ENCODE measurements around the gene SSC5D.

The SSC5D gene

DNA sequence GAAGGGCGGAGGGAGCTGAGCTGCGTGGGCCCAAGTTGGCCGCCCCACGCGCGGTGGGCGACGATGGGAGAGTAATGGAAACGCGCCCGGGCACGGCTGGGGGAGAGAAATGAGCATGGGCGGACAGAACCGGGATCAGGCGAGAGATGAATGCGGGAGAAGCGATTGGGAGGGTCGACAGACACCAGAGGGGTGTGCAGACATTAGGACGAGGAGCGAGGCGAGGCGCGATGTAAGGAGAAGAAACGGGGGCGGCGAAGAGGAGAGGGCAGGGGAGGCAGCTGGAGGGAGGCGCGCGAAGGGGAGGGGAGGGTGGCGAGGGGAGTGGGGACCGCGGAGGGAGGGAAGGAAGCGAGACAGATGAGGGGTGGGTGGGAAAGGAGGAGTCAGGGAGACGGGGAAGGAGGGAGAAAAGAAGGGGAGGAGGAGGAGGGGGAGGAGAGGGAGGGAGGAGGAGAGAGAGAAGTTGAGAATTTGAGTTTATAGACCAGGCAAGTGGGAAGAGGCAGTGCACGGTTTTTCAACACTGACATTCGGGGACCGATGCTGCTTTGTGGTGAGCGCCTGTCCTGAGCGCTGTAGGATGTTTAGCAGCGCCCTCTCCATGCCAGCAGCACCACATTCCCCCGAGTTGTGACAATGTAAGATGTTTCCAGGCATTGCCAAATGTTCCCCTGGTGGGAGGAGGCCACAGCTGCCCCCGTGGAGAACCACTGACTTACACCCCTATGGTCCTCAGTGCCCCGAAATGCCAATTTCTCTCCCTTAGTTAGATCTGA, 45.0 kb upstream of the SSC5D start, which contains the start of gene SHISA7:
TSS of gene SHISA7 (minus strand) at position 256 of the 779 bp plus-strand sequence. CDS start 437 bp downstream, outside the sequence.
- H3K4me3 ChIP-seq (ENCODE audit: low read length, poor library complexity, severe bottlenecking) = no peak within 1 kb of the TSS
- no peaks in the 10 kb centered on the region for H3K4me1 ChIP-seq (ENCODE audit: insufficient read depth, low read length, poor library complexity, severe bottlenecking)
- H3K9me2 ChIP-seq (replicated peaks; ENCODE audit: low read depth, low read length) = no peaks in the 10 kb centered on the region
- H4K20me1 ChIP-seq (ENCODE audit: insufficient read depth, low read length, poor library complexity, severe bottlenecking) = no peaks in the 10 kb centered on the region
- H3K79me2 ChIP-seq (ENCODE audit: insufficient read depth, low read length) = no peaks in the 10 kb centered on the region
- no peak within 1 kb of the TSS for H2AFZ ChIP-seq (ENCODE audit: low read length)
- TF ChIP-seq, protein P1, sequence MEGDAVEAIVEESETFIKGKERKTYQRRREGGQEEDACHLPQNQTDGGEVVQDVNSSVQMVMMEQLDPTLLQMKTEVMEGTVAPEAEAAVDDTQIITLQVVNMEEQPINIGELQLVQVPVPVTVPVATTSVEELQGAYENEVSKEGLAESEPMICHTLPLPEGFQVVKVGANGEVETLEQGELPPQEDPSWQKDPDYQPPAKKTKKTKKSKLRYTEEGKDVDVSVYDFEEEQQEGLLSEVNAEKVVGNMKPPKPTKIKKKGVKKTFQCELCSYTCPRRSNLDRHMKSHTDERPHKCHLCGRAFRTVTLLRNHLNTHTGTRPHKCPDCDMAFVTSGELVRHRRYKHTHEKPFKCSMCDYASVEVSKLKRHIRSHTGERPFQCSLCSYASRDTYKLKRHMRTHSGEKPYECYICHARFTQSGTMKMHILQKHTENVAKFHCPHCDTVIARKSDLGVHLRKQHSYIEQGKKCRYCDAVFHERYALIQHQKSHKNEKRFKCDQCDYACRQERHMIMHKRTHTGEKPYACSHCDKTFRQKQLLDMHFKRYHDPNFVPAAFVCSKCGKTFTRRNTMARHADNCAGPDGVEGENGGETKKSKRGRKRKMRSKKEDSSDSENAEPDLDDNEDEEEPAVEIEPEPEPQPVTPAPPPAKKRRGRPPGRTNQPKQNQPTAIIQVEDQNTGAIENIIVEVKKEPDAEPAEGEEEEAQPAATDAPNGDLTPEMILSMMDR (conservative IDR thresholded peaks at IDR 0.05; ENCODE audit: low read length) = no peak
- TF ChIP-seq EZH2phosphoT487 (IDR thresholded peaks at IDR 0.05; ENCODE audit: borderline replicate concordance) = no peak
- no peaks in the 10 kb centered on the region for H3K36me3 ChIP-seq (ENCODE audit: insufficient read depth, low read length)
- no peak within 1 kb of the TSS for H3K4me2 ChIP-seq (ENCODE audit: low read depth, low read length, poor library complexity, severe bottlenecking)
- H3K9ac ChIP-seq (ENCODE audit: low read depth, low read length, poor library complexity, severe bottlenecking) = no peak within 1 kb of the TSS
- H3F3A ChIP-seq (ENCODE audit: low read depth) = no peaks in the 10 kb centered on the region
- H3K9me3 ChIP-seq (ENCODE audit: insufficient read depth, low read depth, low read length) = no peaks in the 10 kb centered on the region
- no peaks in the 10 kb centered on the region for H3K27me3 ChIP-seq (ENCODE audit: insufficient read depth, low read length, poor library complexity, severe bottlenecking)

GRCh38 chr19:55443824-55444480, 44.3 kb upstream of the SSC5D start:
- no peaks in the 10 kb centered on the region for H4K20me1 ChIP-seq (ENCODE audit: insufficient read depth, low read length, poor library complexity, severe bottlenecking)
- H3K36me3 ChIP-seq (ENCODE audit: insufficient read depth, low read length) = no peaks in the 10 kb centered on the region
- no peak overlapping the region for H3K9ac ChIP-seq (ENCODE audit: low read depth, low read length, poor library complexity, severe bottlenecking)
- no peaks in the 10 kb centered on the region for H3K9me2 ChIP-seq (replicated peaks; ENCODE audit: low read depth, low read length)
- TF ChIP-seq, protein P1 (conservative IDR thresholded peaks at IDR 0.05; ENCODE audit: low read length) = no peak
- no peak for TF ChIP-seq EZH2phosphoT487 (IDR thresholded peaks at IDR 0.05; ENCODE audit: borderline replicate concordance)
- H3F3A ChIP-seq (ENCODE audit: low read depth) = no peaks in the 10 kb centered on the region
- H3K4me3 ChIP-seq (ENCODE audit: low read length, poor library complexity, severe bottlenecking) = no peak overlapping the region
- H3K9me3 ChIP-seq (ENCODE audit: insufficient read depth, low read depth, low read length) = no peaks in the 10 kb centered on the region
- H3K4me2 ChIP-seq (ENCODE audit: low read depth, low read length, poor library complexity, severe bottlenecking) = no peak overlapping the region
- no peak overlapping the region for H2AFZ ChIP-seq (ENCODE audit: low read length)
- no peaks in the 10 kb centered on the region for H3K4me1 ChIP-seq (ENCODE audit: insufficient read depth, low read length, poor library complexity, severe bottlenecking)
- H3K27me3 ChIP-seq (ENCODE audit: insufficient read depth, low read length, poor library complexity, severe bottlenecking) = no peaks in the 10 kb centered on the region
- H3K79me2 ChIP-seq (ENCODE audit: insufficient read depth, low read length) = no peaks in the 10 kb centered on the region

DNA sequence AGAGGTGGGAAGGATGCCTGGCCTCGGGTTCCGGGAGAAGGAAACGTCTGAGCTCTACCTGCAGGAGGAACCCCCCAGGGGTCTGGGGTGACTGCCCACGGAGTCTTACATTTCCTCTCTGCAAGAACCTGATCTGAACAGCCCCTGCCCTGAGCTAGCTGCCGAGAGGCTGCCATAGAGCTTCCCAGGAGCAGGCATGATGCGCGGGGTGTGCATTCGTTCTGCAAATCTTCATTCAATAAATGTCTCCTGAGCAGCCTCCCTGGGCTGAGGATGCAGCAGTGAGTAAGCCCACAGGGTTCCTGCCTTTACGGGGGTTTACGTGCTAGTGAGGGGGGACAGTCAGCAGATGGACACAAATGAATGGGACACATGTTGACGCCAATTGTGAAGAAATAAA, 43.6 kb upstream of the SSC5D start:
- Histone ChIP-seq H3K9ac (ENCODE audit: low read depth, low read length, poor library complexity, severe bottlenecking) (no peak overlapping the region), H3K36me3 (ENCODE audit: insufficient read depth, low read length) (no peaks in the 10 kb centered on the region), H3F3A (ENCODE audit: low read depth) (no peaks in the 10 kb centered on the region), H2AFZ (ENCODE audit: low read length) (no peak overlapping the region), H3K27me3 (ENCODE audit: insufficient read depth, low read length, poor library complexity, severe bottlenecking) (no peaks in the 10 kb centered on the region), H3K9me3 (ENCODE audit: insufficient read depth, low read depth, low read length) (no peaks in the 10 kb centered on the region), H4K20me1 (ENCODE audit: insufficient read depth, low read length, poor library complexity, severe bottlenecking) (no peaks in the 10 kb centered on the region), H3K4me3 (ENCODE audit: low read length, poor library complexity, severe bottlenecking) (no peak overlapping the region), H3K4me1 (ENCODE audit: insufficient read depth, low read length, poor library complexity, severe bottlenecking) (no peaks in the 10 kb centered on the region), H3K79me2 (ENCODE audit: insufficient read depth, low read length) (no peaks in the 10 kb centered on the region), H3K4me2 (ENCODE audit: low read depth, low read length, poor library complexity, severe bottlenecking) (no peak overlapping the region), H3K9me2 (replicated peaks; ENCODE audit: low read depth, low read length) (no peaks in the 10 kb centered on the region)
- TF ChIP-seq EZH2phosphoT487 (IDR thresholded peaks at IDR 0.05; ENCODE audit: borderline replicate concordance) = no peak
- TF ChIP-seq, protein P1 (conservative IDR thresholded peaks at IDR 0.05; ENCODE audit: low read length) = no peak

Data from Loucy (cell line).